CD4-positive, alpha-beta T cell treated with Interleukin-6 for 4 hours (primary cell): ENCODE results near the gene MACO1.

ENCODE experiments used
- DNase-seq: peaks from one replicate; pipeline ENCODE4 v3.0.0-alpha.2; 2020; ENCODE audit warnings: mixed read lengths

The MACO1 gene

GRCh38 chr1:25525361-25525688 is 94.6 kb downstream of the MACO1 start:
- DNase-seq: no peak

- no peak for DNase-seq
Measured at GRCh38 chr1:25526753-25527152, 96.1 kb downstream of the MACO1 start.

GRCh38 chr1:25527226-25527846 is 96.6 kb downstream of the MACO1 start:
- DNase-seq: no peak

GRCh38 chr1:25527946-25528595 is 97.4 kb downstream of the MACO1 start:
- DNase-seq: no peak

GRCh38 chr1:25528881-25529517 is 98.3 kb downstream of the MACO1 start:
- DNase-seq: no peak

- no peak for DNase-seq
Measured at GRCh38 chr1:25529518-25530185, 99.0 kb downstream of the MACO1 start.

- DNase-seq: no peak
Measured at GRCh38 chr1:25530186-25531081, 99.7 kb downstream of the MACO1 start.

GRCh38 chr1:25531082-25531461 is 100.4 kb downstream of the MACO1 start:
- DNase-seq: no peak

GRCh38 chr1:25532970-25533369 is 102.3 kb downstream of the MACO1 start:
- DNase-seq: no peak

GRCh38 chr1:25533775-25534409 is 103.2 kb downstream of the MACO1 start:
- DNase-seq: no peak

- no peak for DNase-seq
Measured at GRCh38 chr1:25534410-25534788, 103.7 kb downstream of the MACO1 start.

GRCh38 chr1:25536124-25536523 is 105.4 kb downstream of the MACO1 start:
- DNase-seq: no peak

GRCh38 chr1:25537153-25537831 is 106.6 kb downstream of the MACO1 start:
- no peak for DNase-seq

- DNase-seq: no peak
Measured at GRCh38 chr1:25538191-25538767, 107.6 kb downstream of the MACO1 start.

- no peak for DNase-seq
Measured at GRCh38 chr1:25540750-25541342, 110.1 kb downstream of the MACO1 start.

- no peak for DNase-seq
Measured at GRCh38 chr1:25541425-25541824, 110.7 kb downstream of the MACO1 start.

- DNase-seq: no peak
Measured at GRCh38 chr1:25541889-25542658, 111.4 kb downstream of the MACO1 start.

- DNase-seq: no peak
Measured at GRCh38 chr1:25543005-25543424, 112.3 kb downstream of the MACO1 start.

GRCh38 chr1:25543425-25544242 is 112.9 kb downstream of the MACO1 start, which contains the start of gene LDLRAP1:
TSS of gene LDLRAP1 (plus strand) at chr1:25543606. CDS start at chr1:25543699, 93 bp downstream.
- DNase-seq: peak; percentile 68
